COLO829 (cell line): ENCODE results near the gene MAMDC2.

Experiments used
- DNase-seq: peaks from one replicate; pipeline ENCODE4 v3.0.0; 2012; ENCODE audit warnings: low spot score

The MAMDC2 gene

DNA sequence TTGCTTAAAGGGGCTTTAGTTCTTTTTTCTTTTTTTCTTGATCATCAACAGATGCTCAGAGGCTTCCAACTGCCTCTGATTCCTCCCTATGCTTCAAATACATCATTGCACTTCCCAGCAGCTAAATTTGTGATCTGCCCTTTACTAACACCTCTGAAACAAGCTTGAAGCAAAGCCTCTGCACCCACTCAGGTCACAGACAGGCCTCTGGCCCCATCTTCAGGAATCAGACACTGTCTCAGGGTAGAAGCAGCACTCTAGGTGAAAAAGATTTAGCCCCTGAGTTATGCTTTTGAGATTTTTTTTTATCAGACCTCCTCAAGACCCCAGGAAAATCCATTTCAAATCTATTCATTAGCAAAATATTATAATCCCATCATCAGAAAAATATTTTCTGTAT lies 91.5 kb downstream of the MAMDC2 start:
- no peak for DNase-seq

GRCh38 chr9:70136632-70137031 lies 93.0 kb downstream of the MAMDC2 start:
- DNase-seq, result peak; percentile 78

DNA sequence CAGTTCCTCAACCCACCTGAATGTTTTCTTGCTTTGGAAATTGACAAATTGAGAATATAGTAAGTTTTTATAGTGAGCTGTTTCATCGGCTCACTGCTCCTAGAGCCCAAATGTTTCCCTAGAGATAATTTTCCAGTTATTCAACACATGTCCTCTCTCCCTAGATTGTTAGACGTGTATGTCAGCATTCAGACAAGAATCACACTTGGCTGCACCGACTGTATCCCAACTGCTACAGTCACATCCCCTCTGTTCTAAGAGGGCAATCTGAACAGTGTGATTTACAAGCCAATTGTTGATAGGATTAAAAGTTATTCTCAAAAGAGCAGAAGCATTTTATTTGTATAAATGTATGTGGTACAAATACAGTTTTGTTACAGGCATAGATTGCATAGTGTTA lies 93.9 kb downstream of the MAMDC2 start:
- DNase-seq, result no peak

- DNase-seq, result no peak
These were observed 98.5 kb downstream of the MAMDC2 start for GRCh38 chr9:70142101-70142500.

- DNase-seq, result no peak
These were observed 99.9 kb downstream of the MAMDC2 start for GRCh38 chr9:70143394-70144130.

DNA sequence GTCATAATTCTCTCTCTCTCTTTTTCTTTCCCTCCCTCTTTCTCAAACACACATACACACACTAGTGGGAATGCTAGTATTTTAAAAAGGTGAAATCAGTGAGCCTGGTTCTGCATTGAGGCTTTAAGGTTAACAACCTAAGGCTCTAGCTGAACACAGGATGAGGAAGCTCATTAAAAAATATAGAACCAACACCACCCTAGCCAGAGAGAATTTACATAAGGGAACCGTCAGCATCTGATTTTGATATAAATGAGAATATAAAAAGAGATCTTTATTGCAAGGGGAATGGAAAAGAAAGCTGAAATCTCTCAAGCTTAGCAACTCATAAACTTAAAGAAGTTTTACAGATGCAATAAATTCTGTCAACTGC lies 100.5 kb downstream of the MAMDC2 start:
- DNase-seq, result no peak

DNA sequence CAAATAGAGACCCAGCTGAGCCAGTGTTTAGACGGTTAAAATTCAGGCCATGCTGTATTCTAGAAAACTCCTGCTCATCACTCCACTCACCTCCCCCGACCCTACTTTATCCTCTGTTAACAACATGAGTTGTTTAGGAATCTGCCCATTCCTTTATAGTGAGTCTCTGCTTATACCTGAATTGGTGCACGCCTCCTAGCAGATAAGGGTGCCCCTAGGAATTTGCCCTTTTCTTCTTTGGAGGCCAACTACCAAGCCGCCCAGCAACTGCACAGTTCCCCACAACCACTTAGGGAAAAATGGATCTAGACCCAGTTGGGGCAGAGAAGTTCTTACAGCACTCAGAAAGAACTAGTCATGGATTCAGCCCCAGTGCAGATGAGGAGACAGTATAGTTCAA lies 102.3 kb downstream of the MAMDC2 start:
- no peak for DNase-seq

DNA sequence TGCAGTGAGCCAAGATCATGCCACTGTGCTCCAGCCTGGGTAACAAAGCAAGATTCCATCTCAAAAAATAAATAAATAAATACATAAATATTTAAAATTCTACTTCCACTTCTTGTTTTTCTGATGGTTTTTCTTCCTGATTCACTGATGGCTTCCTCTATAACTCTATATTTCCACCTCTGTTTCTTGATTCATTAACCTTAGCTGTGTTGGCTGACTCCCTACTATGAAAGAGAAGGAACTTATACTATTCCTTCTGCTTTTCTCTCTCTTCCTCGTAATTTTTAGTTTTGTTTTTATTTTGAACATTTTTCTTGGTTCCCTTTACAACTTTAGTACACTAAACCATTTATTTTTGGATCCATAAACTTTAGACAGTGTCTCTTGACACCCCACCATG lies 103.5 kb downstream of the MAMDC2 start:
- DNase-seq, result no peak

DNA sequence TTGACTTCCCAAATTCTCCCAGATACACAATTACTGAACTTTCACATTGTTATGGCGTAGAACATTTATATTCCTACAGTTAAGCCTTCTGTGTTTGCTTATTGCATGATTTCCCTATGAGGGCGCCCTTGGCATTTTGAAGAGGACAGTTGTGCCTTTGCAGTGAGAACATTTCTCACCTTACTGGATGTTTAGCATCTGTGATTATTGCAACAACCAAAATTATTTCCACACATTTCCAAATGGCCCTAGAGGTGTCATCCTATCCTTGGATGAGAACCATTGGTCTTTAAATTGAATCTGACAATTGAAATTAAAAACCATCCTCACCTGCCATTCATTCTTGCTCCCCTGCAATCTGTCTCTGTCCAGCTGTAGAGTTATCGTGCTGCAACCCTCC lies 104.0 kb downstream of the MAMDC2 start:
- DNase-seq, result no peak

DNA sequence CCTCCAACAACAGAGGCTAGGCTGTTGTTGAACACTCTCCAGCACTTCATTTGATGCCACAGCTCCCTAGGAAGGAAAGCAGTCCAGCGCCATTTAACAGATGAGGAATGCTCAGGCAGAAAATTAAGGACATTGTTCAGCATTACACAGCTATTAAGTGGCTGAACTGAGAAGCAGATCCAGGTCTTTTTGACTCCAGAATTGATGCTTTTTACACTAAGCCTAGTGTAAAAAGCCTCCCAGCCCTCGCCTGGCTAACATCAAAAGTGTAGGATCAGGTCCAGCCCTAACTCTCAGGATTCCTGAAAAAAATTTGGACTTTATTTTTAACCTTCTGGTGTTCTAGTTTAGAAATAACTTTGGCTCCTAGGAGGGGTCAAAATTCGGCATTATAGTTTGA lies 108.7 kb downstream of the MAMDC2 start:
- DNase-seq, result no peak

DNA sequence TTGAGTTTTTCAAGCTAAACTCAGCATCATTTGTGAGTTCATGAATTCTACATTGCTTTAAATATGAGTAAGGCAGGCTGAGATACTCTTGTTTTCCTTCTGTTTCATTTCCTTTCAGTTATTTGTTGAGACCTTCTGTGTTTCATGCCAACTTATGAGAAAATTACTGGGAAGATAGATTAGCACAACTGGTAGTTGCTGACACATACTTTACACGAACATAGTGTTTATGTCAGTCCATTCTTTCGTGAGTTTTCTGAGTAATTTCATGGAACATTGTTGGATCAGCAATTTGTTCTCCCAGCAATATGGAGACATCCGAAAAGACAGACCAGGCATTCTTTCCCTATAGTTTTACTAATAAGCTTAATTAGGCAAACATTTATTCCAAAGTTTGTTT lies 113.1 kb downstream of the MAMDC2 start:
- no peak for DNase-seq

- DNase-seq, result no peak
These were observed 116.0 kb downstream of the MAMDC2 start for GRCh38 chr9:70159630-70160029.

- no peak for DNase-seq
These were observed 117.3 kb downstream of the MAMDC2 start for GRCh38 chr9:70160686-70161600.

DNA sequence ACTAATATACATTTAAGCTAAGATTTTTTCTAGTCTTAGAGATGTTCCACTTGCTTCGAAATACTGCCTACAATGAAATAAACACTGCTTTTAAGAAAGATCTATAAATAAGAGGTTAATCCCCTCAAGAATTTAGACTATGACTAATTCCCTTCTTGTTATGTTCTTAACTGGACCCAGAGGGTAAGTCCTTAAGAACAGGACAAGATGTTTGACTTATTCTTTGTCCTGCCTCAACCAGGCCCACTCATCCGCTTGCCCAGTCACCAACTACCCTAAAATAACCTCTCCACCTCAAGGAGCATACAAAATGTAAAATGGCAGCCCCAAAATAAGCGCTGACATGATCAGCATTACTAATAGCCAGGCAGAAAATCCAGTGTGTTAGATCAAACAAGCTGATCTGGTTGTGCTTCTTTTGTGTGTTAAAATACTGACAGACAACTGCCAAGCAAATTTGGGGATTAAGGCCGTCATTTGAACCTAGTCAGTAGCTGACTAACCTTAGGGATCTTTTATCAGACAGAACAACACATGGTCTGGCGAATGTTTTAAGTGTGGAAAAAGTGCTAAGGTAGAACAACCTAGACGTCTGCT lies 121.5 kb downstream of the MAMDC2 start:
- peak; percentile 26 for DNase-seq

DNA sequence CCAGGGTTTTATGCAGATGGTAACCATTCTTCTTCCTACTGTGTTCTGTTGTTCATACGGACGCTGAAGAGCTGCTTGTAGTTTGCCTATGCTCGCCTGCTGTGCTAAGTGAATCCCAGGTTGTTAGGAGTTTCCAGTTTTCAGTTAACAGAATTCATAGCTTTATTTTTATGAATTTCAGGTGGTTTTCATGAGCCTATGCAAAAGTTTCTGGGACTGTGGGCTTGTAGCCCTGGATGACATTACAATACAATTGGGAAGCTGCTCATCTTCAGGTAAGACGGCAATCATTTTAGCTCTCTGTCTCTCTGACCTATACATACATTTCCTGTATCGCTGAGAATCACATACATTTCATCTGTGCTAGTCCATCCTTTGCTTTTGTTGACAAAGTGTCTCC lies 124.9 kb downstream of the MAMDC2 start:
- no peak for DNase-seq

DNA sequence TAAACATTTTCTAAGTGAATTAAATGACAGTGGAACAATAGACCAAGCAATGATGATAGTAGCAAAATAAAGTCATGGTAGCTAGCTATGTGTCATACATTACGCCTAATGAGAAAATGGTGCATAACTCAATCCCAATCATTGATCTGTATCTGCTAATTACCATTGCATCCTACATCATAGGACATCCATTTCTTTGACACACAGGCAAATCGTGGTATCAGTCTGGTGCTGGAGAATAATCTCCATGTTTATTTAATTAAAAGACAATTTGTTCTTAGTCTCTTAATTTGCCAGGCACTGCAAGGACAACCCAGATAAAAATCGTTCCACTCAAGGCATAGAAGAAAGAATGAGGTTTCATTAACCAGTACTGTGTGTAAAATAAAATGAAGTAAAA lies 125.6 kb downstream of the MAMDC2 start:
- DNase-seq, result no peak

DNA sequence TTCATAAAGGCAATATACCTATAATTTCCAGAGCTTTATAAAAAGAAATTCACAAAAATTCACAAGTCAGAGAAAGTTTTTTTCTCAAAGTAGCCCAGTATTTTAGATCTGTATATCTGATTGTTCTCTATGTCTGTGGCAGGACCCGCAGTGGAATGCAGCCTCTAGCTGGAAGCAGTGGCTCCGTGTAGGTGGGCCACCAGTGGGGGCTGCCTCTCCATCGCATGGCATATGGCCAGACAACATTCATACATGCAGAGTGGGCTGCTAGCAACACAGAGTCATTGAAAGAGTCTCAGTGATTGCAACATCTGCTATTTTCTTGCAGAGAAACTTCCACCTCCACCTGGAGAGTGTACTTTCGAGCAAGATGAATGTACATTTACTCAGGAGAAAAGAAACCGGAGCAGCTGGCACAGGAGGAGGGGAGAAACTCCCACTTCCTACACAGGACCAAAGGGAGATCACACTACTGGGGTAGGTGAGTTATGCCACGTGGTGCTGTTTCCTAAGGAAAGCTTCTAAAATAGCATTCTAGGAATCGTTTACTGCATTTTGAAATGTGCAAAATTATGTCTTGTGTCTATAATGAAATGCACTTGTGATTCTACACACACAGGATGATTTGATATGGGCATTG lies 126.6 kb downstream of the MAMDC2 start:
- DNase-seq, result no peak

DNA sequence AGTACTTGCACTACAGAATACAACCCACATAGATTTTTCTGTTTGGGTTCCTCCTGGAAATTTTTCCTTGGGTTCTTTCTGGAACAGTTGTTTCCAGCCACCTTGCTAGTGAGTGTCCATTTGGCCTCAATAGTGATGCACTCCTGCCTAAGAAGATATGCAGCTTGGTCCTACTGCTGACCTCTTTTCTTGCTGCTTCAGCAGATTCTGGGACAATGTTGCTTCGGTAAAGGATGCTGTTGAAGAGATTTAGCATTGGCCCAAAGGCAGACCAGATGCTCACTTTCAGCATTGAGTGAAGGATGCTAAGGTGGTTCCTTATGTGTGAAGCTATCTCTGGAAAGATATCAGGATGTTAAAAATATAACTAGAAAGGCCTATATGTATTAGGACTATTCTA lies 128.9 kb downstream of the MAMDC2 start:
- no peak for DNase-seq

- peak; percentile 71 for DNase-seq
These were observed 133.5 kb downstream of the MAMDC2 start for GRCh38 chr9:70177121-70177520.

DNA sequence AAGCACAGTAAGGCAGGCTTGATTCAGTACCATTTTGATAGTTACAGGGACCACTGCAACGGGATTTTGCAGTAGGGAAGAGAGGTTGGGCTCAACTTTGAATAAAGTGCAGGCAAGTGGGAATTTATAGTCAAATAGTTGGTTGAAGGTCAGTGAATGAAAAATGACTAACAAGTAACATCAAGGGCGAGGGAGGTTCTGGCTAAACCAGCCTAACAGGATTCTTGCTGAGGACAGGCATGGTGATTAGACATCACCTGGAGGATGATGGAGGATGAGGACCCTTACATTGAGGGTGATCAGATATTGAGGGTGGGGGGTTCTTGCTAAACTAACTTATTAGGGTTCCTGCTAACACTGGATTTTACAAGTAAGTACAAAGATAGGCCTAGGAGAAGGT lies 149.1 kb downstream of the MAMDC2 start:
- DNase-seq, result no peak

DNA sequence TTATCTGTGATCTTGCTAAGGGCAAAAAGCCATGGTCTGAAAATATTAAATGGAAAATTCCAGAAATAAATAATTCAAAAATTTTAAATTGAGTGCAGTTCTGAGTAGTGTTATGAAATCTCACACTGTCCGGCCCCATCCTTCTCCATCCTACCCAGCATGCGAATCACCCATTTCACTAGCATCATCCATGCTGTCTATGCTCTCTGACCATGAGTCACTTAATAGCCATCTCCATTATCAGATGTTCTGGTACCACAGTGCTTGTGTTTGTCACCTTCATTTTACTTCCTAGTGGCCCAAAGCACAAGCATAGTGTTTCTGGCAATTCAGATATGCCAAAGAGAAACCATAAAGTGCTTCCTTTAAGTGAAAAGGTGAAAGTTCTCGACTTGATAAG lies 151.8 kb downstream of the MAMDC2 start:
- DNase-seq, result no peak

GRCh38 chr9:70197216-70198044 lies 153.8 kb downstream of the MAMDC2 start:
- no peak for DNase-seq
